SH-SY5Y (cell line): ENCODE measurements around the gene SLC25A21.

Experiments used
- GATA2 ChIP-seq: IDR thresholded peaks from 2 replicates; pipeline ENCODE4 v1.6.1; 2011; ENCODE audit warnings: mild to moderate bottlenecking, low read depth, low read length
- GATA3 ChIP-seq: IDR thresholded peaks from 2 replicates; pipeline ENCODE4 v1.6.1; 2011; ENCODE audit warnings: low read depth, mild to moderate bottlenecking, low read length, moderate library complexity

- no peak for TF ChIP-seq GATA3
- no peak for TF ChIP-seq GATA2
These were observed 38.0 kb upstream of the SLC25A21 start for GRCh38 chr14:37210448-37210847.
